ENCODE results near the gene SCN3B. TPM values are rescaled to one million over a fixed set of nuclear protein-coding genes. Genes with fewer than 3 reads are reported as not detected.
A peak's percentile ranks its signal among the peaks of the same experiment; 100 is the strongest.

Gene SCN3B
- total RNA-seq, 1 experiment from 2014 or later: 0.77 TPM

DNA sequence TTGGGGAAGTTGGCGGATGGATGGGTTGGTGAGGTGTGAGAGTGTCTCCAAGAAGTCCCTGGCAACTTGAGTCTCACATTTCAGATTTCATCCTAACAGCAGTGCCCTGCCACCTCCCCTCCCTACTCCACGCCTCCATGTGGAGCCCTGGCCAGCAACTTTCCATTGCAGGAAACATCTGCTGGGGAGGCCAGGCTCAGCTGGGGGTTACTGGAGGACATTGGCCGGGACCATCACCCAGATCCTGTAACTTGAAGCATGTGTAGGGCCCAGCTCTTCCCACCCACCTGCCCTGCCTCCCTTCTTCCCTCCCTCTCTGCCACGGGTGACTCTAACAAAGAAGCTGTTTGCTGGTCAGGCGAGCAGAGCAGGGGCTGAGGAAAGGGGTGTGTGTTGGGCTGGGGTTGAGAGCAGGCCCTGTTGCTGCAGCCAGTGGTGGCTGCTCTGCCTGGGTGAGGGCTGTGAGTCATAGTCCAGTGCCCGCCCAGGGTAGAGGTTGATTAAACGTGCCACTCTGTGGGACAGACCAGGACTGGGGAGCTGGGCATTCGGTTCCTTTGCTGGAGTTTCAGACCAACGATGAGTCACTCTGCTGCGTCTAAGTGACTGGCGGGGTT lies 64.0 kb downstream of the SCN3B start:
- H3K4me1 Mint-ChIP-seq: peaks cover 20 to 22% of the 10 kb centered on the region in 2 experiments
- Histone ChIP-seq H3K18ac (ENCODE audit: insufficient read length, low read depth, low read length) (no peak overlapping the region), H3T11ph (ENCODE audit: low read length) (no peak overlapping the region), H3K9ac (ENCODE audit: extremely low read depth, insufficient read length, low read length) (no peak overlapping the region), H2AFZ (ENCODE audit: low read length) (no peak overlapping the region), H4K20me1 (ENCODE audit: control insufficient read depth, insufficient read depth, insufficient read length) (peaks cover 2% of the 10 kb centered on the region), H4K91ac (ENCODE audit: insufficient read length, low read depth, low read length) (no peak overlapping the region), H3K27me3 (ENCODE audit: insufficient read depth, low read length) (no peaks in the 10 kb centered on the region), H2BK20ac (ENCODE audit: low read depth, low read length, poor library complexity, severe bottlenecking) (no peak overlapping the region), H3K4ac (ENCODE audit: low read depth, low read length) (no peak overlapping the region), H4K8ac (replicated peaks; ENCODE audit: insufficient read length, low read depth, low read length) (no peak overlapping the region), H3K56ac (ENCODE audit: insufficient read length, low read depth, low read length) (no peak overlapping the region), H2BK120ac (ENCODE audit: low read depth, low read length, poor library complexity, severe bottlenecking) (no peak overlapping the region), H2BK12ac (ENCODE audit: insufficient read length, low read depth, low read length) (no peak overlapping the region), H3K9me3 (ENCODE audit: control insufficient read depth, low read depth, low read length) (no peaks in the 10 kb centered on the region), H3K79me2 (ENCODE audit: insufficient read depth, low read length) (no peaks in the 10 kb centered on the region), H4K5ac (ENCODE audit: insufficient read length, low read depth, low read length) (no peak overlapping the region), H3K27ac (ENCODE audit: insufficient read length, low read depth, low read length) (no peak overlapping the region), H2AK5ac (ENCODE audit: insufficient read length, low read length) (no peak overlapping the region), H2BK15ac (ENCODE audit: low read depth, low read length) (no peak overlapping the region), H3K79me1 (ENCODE audit: insufficient read depth, low read depth, low read length, poor library complexity, severe bottlenecking) (no peaks in the 10 kb centered on the region), H3K14ac (ENCODE audit: insufficient read depth, low read length) (no peak overlapping the region; the same call in 1 of the 2 replicates), H3K23ac (ENCODE audit: insufficient read length, low read depth, low read length) (no peak overlapping the region), H3K4me1 (ENCODE audit: insufficient read depth, low read length) (no peaks in the 10 kb centered on the region; the same call in 1 of the 2 replicates), H2BK5ac (ENCODE audit: insufficient read length, low read length) (no peak overlapping the region), H3K4me2 (ENCODE audit: insufficient read depth, insufficient read length, low read length) (no peak overlapping the region), H3K23me2 (ENCODE audit: insufficient read length, low read depth, low read length, poor library complexity, severe bottlenecking) (no peaks in the 10 kb centered on the region)
- H3K27me3 Mint-ChIP-seq (ENCODE audit: low read depth): no peaks in the 10 kb centered on the region
- no peaks in the 10 kb centered on the region for H3K9me3 Mint-ChIP-seq
- peaks cover 3 to 13% (median 4%) of the 10 kb centered on the region in 3 experiments; a peak in 6 of 7 replicates for H3K36me3 Mint-ChIP-seq (ENCODE audit: insufficient read depth in 1 of 3, low read depth in 3 of 3)
- TF ChIP-seq, protein P1, sequence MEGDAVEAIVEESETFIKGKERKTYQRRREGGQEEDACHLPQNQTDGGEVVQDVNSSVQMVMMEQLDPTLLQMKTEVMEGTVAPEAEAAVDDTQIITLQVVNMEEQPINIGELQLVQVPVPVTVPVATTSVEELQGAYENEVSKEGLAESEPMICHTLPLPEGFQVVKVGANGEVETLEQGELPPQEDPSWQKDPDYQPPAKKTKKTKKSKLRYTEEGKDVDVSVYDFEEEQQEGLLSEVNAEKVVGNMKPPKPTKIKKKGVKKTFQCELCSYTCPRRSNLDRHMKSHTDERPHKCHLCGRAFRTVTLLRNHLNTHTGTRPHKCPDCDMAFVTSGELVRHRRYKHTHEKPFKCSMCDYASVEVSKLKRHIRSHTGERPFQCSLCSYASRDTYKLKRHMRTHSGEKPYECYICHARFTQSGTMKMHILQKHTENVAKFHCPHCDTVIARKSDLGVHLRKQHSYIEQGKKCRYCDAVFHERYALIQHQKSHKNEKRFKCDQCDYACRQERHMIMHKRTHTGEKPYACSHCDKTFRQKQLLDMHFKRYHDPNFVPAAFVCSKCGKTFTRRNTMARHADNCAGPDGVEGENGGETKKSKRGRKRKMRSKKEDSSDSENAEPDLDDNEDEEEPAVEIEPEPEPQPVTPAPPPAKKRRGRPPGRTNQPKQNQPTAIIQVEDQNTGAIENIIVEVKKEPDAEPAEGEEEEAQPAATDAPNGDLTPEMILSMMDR (conservative IDR thresholded peaks at IDR 0.05): no peak
- H3K4me3 Mint-ChIP-seq: no peak overlapping the region
- no peak for DNase-seq
- peak overlapping the region in 1 of 3 experiments; percentile 61; a peak in 1 of 7 replicates for H3K27ac Mint-ChIP-seq
- no CpG with 5 or more reads among the region's 11 CpGs for WGBS (ENCODE audit: extremely low coverage, insufficient read length, low lambda C conversion rate)

Data from H9 (cell line).